ENCODE measurements around the gene NAT10. TPM values are rescaled to one million over a fixed set of nuclear protein-coding genes. Genes with fewer than 3 reads are reported as not detected.

NAT10 gene
- total RNA-seq, 2 experiments from 2014 or later, result 142 to 147 TPM

DNA sequence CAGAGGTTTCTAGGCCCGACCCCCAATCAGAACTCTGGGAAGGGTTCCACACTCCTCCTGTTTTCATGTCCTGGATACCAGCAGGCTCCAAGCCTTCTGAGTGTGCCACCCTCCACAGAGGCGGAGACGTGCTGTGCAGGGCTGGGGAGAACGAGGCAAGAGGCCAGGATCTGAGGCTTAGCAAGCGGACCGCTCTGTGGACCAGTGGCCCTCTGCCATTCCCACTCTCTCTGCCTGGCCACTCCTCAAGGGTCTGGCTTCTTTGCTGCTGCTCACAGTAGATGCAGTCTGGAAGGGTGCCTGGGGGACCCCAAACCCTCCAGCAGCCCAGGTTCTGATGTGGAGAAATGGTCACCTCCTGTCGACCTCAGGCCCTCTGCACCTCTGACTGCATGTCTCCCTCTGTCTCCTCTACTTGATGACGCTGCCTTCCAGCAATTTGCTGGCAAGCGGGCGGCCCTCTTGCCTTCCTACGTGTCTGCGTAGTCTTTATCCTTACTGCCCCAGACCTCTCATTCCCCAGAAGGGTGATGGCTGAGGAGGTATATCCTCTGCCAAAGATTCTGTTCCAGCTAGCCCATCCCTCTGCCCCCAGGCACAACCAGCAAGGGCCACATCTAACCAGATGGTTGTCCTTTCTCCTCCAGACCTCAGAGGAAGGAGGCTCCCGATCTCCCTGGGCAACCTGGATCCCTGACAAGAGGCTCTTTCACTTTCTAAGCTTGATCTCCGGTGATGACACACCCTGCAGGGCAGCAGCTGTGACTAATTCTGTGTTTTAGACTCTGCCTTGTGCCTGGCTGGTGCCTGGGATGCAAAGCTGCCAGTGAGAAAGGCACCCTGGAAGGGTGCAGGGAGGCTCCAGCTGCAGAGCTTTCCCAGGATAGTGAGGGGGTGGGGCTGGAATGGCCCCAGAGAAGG, 87.3 kb downstream of the NAT10 start:
- CTCF ChIA-PET, result interaction anchor here (0.5 to 0.6 kb wide), 2 partner anchors 15 to 1258 kb away, joined by 3 to 4 read pairs; no protein-coding TSS in a partner anchor
- H3K4me3 Mint-ChIP-seq, result no peak overlapping the region
- H3K27ac Mint-ChIP-seq, result no peak overlapping the region
- no peaks in the 10 kb centered on the region for H3K9me3 Mint-ChIP-seq (ENCODE audit: low read depth)
- no peaks in the 10 kb centered on the region for H3K36me3 Mint-ChIP-seq (ENCODE audit: low read depth)
- no peaks in the 10 kb centered on the region for H3K27me3 Mint-ChIP-seq
- intact Hi-C loops (cut with DNase I, micrococcal nuclease), result no loop called here
- POLR2A ChIA-PET, result no interaction called here
- peak; percentile 52 for DNase-seq
- peak; percentile 93 for ATAC-seq
- peaks cover 5% of the 10 kb centered on the region for H3K4me1 Mint-ChIP-seq

DNA sequence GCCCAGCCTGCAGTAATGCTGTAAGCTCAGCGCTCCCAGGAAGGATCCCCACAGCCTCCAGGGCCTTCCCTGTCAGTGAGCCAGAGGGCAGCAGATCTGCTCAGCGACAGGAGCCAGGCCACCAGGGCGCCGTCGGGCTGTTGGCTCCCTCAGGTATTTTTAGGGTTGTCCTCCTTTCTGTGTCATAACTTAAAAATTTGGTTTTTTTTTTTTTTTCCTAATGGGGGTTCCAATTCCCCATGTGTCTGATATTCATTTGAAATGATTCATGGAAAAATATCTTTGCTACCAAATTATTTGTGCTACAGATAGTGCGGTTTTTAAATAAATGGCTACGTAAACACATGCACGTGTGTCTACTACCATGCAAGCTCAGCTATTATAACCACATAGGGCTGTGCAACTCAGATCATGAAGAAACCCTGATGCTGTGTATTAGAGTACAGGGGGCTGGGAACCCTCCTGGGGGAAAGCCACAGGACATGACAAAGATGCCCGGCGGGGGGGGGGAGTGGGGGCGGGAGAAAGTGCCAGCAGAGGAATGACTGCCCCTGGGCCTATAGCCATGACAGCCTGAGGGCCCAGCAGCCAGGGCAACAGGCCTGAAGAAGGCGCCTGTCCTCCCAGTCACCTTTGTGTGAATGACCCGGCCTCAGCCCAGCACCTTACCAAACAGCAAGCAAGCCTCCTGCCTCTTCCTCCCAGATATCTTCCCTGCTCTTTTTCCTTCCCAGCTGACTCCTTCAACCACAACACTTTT, 89.3 kb downstream of the NAT10 start:
- no peak overlapping the region for H3K27ac Mint-ChIP-seq
- POLR2A ChIA-PET, result no interaction called here
- CTCF ChIA-PET, result interaction anchor here (0.9 kb wide), 1 partner anchor 162 kb away, joined by 3 read pairs; no protein-coding TSS in a partner anchor
- H3K9me3 Mint-ChIP-seq (ENCODE audit: low read depth), result no peaks in the 10 kb centered on the region
- peaks cover 15% of the 10 kb centered on the region for H3K4me1 Mint-ChIP-seq
- no peaks in the 10 kb centered on the region for H3K27me3 Mint-ChIP-seq
- no peak for ATAC-seq
- H3K36me3 Mint-ChIP-seq (ENCODE audit: low read depth), result no peaks in the 10 kb centered on the region
- H3K4me3 Mint-ChIP-seq, result no peak overlapping the region
- no peak for DNase-seq
- intact Hi-C loops (cut with DNase I, micrococcal nuclease), result no loop called here

Other genes with a start within 250 kb of the NAT10 start
- not detected for gene LMO2, start 213.6 kb upstream of the NAT10 start, total RNA-seq
- gene CAPRIN1, start 53.9 kb upstream of the NAT10 start, total RNA-seq, result 100 to 1,000 TPM; 295 to 316 TPM